Lung (tissue), 12 donors: ENCODE measurements around the gene IGSF3. TPM values are rescaled to one million over a fixed set of nuclear protein-coding genes. Genes with fewer than 3 reads are reported as not detected.

Experiments
- ATAC-seq: fragments of 200-7000 bp; cut with Tn5 transposase; one replicate; pipeline ENCODE4 v1.9.1; 2020; ENCODE audit warnings: moderate number of reproducible peaks; ENCODE audit not compliant: insufficient read depth, low FRiP score
- DNase-seq, 3 donors: peaks; one replicate each; pipeline ENCODE4 v3.0.0-alpha.2; 2013 to 2017
- H3K27ac ChIP-seq, 2 donors: one replicate each; pipeline ENCODE4 v1.5.1; 2013; ENCODE audit warnings: mild to moderate bottlenecking in 2 of 2, moderate library complexity in 2 of 2, control low read depth in 1 of 2, inconsistent platforms in 1 of 2, low read depth in 1 of 2, low read length in 1 of 2
- H3K27me3 ChIP-seq, 3 donors: one replicate each; pipeline ENCODE4 v1.5.1; 2013; ENCODE audit warnings: low read length in 2 of 3; ENCODE audit not compliant: control insufficient read depth in 3 of 3, insufficient read depth in 3 of 3
- H3K36me3 ChIP-seq, 4 donors: one replicate each; pipeline ENCODE4 v1.5.1; 2013; ENCODE audit warnings: low read length in 4 of 4, mild to moderate bottlenecking in 1 of 4, moderate library complexity in 1 of 4; ENCODE audit not compliant: control insufficient read depth in 4 of 4, insufficient read depth in 4 of 4
- H3K4me1 ChIP-seq, 5 donors: one replicate each; pipeline ENCODE4 v1.5.1; 2013; ENCODE audit warnings: low read length in 5 of 5, mild to moderate bottlenecking in 2 of 5, moderate library complexity in 1 of 5; ENCODE audit not compliant: control insufficient read depth in 5 of 5, insufficient read depth in 5 of 5
- H3K4me3 ChIP-seq: one replicate; pipeline ENCODE4 v1.5.1; 2013; ENCODE audit warnings: mild to moderate bottlenecking, control low read depth, moderate library complexity
- H3K9ac ChIP-seq, 2 donors: one replicate each; pipeline ENCODE4 v1.5.1; 2013; ENCODE audit warnings: low read length in 2 of 2, control low read depth in 1 of 2; ENCODE audit not compliant: insufficient read depth in 1 of 2
- H3K9me3 ChIP-seq, 4 donors: one replicate each; pipeline ENCODE4 v1.5.1; 2013; ENCODE audit warnings: low read length in 3 of 4, mild to moderate bottlenecking in 1 of 4, moderate library complexity in 1 of 4; ENCODE audit not compliant: control insufficient read depth in 4 of 4, insufficient read depth in 3 of 4
- CTCF ChIP-seq: IDR thresholded peaks from 2 replicates; pipeline ENCODE4 v1.5.1; 2012; ENCODE audit warnings: mild to moderate bottlenecking; ENCODE audit errors: control extremely low read depth, extremely low read depth
- WGBS, 2 donors: extraction: QIAGEN DNeasy Blood & Tissue Kit; methylation state at CpG; one replicate each; pipeline ENCODE4 v1.1.7; 2013; 5-methylcytosine and 5-hydroxymethylcytosine counted together
- polyA plus RNA-seq, 2 donors: library from polyadenylated mRNA; stranded (reverse); fragments of 200-250 nt; gene quantifications; one replicate each; pipeline ENCODE4 v1.2.1, GENCODE V29; 2013
- total RNA-seq, 2 donors: library from RNA; depleted of rRNA in 1 of 2; stranded (reverse); fragments of >200 nt in 1 of 2; gene quantifications; one replicate each; pipeline ENCODE4 v1.2.1, GENCODE V29; 2014 to 2021
- donor health status: control.
- donor health status: control.
- donor health status: Bipolar disorder and iron deficiency.
- donor health status: healthy.
- donor health status: DM: yes; HTN: yes; CAD: no.

The IGSF3 gene
- total and polyA plus RNA-seq, 4 donors = 6.3 to 48.5 (median 13.3) TPM

- Histone ChIP-seq H3K4me3 (no peak overlapping the region), H3K27me3 (no peaks in the 10 kb centered on the region), H3K27ac (no peak overlapping the region), H3K9me3 (no peaks in the 10 kb centered on the region), H3K4me1 (peaks cover 0 to 18% (median 5%) of the 10 kb centered on the region in 5 donors), H3K36me3 (no peaks in the 10 kb centered on the region), H3K9ac (no peak overlapping the region)
- TF ChIP-seq CTCF = no peak
- DNase-seq (no peak), ATAC-seq (no peak)
- 85 to 87% methylated on average over 7 of the region's 7 CpGs for WGBS, 2 donors
Measured at GRCh38 chr1:116573431-116574095, 94.0 kb downstream of the IGSF3 start.

GRCh38 chr1:116572771-116573430 lies 94.6 kb downstream of the IGSF3 start:
- no peak for TF ChIP-seq CTCF
- Histone ChIP-seq H3K4me1 (peaks cover 0 to 18% (median 8%) of the 10 kb centered on the region in 5 donors), H3K36me3 (no peaks in the 10 kb centered on the region), H3K4me3 (no peak overlapping the region), H3K27me3 (no peaks in the 10 kb centered on the region), H3K9ac (no peak overlapping the region), H3K9me3 (no peaks in the 10 kb centered on the region), H3K27ac (no peak overlapping the region)
- no peak for DNase-seq
- ATAC-seq = no peak
- WGBS, 2 donors = 83 to 92% methylated on average over 4 of the region's 4 CpGs

DNA sequence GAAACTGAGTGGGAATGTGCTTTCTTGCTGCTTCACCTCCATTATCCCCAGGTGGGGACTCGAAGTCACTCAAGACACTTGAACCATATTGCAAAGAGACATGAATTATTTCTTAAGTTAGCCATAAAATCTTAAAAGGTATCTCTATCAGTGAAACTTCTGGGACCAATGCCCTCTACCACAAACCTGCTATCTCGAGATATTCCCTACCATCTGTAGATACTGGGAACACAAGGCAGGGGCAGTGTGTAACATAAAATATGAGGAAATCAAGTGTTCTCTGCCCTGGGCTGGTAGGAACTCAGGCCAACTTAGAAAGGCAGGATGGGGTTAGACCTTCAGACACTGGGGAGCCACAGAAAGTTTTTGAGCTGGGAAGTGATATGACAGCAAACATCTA lies 95.4 kb downstream of the IGSF3 start:
- no peak for TF ChIP-seq CTCF
- H3K4me3 ChIP-seq = no peak overlapping the region
- DNase-seq (no peak), ATAC-seq (no peak)
- no peaks in the 10 kb centered on the region for H3K9me3 ChIP-seq
- H3K27ac ChIP-seq = no peak overlapping the region
- no peak overlapping the region for H3K9ac ChIP-seq
- WGBS, 2 donors = 84 to 85% methylated on average over 2 of the region's 2 CpGs
- H3K36me3 ChIP-seq = no peaks in the 10 kb centered on the region
- no peaks in the 10 kb centered on the region for H3K27me3 ChIP-seq
- peaks cover 0 to 18% (median 8%) of the 10 kb centered on the region in 5 donors for H3K4me1 ChIP-seq
